GM19193 (cell line): ENCODE measurements around the gene ADCY1.

Experiments used
- POLR2A ChIP-seq: IDR thresholded peaks from 4 replicates; pipeline ENCODE4 v1.6.1; 2011; ENCODE audit not compliant: insufficient read depth, insufficient read length; ENCODE audit errors: extremely low read depth

The ADCY1 gene

GRCh38 chr7:45597286-45597984, 23.3 kb downstream of the ADCY1 start:
- no peak for TF ChIP-seq POLR2A

GRCh38 chr7:45598886-45599520, 24.8 kb downstream of the ADCY1 start:
- no peak for TF ChIP-seq POLR2A

- TF ChIP-seq POLR2A, result no peak
Observed at GRCh38 chr7:45599851-45600706, 25.9 kb downstream of the ADCY1 start.

- no peak for TF ChIP-seq POLR2A
Observed at GRCh38 chr7:45601094-45601493, 26.9 kb downstream of the ADCY1 start.

- no peak for TF ChIP-seq POLR2A
Observed at GRCh38 chr7:45601816-45602540, 27.8 kb downstream of the ADCY1 start.

GRCh38 chr7:45606050-45606449, 31.9 kb downstream of the ADCY1 start:
- no peak for TF ChIP-seq POLR2A

- TF ChIP-seq POLR2A, result no peak
Observed at GRCh38 chr7:45606931-45607330, 32.8 kb downstream of the ADCY1 start.

GRCh38 chr7:45609180-45609579, 35.0 kb downstream of the ADCY1 start:
- TF ChIP-seq POLR2A, result no peak

GRCh38 chr7:45610019-45610418, 35.9 kb downstream of the ADCY1 start:
- TF ChIP-seq POLR2A, result no peak

GRCh38 chr7:45610660-45611299, 36.6 kb downstream of the ADCY1 start:
- no peak for TF ChIP-seq POLR2A

GRCh38 chr7:45617166-45617565, 43.0 kb downstream of the ADCY1 start:
- no peak for TF ChIP-seq POLR2A

GRCh38 chr7:45622058-45622457, 47.9 kb downstream of the ADCY1 start:
- TF ChIP-seq POLR2A, result no peak

GRCh38 chr7:45623157-45623556, 49.0 kb downstream of the ADCY1 start:
- no peak for TF ChIP-seq POLR2A

- no peak for TF ChIP-seq POLR2A
Observed at GRCh38 chr7:45623740-45624391, 49.7 kb downstream of the ADCY1 start.
